ENCODE data around the gene RSPO1. TPM values are rescaled to one million over a fixed set of nuclear protein-coding genes. Genes with fewer than 3 reads are reported as not detected.

The RSPO1 gene
- total RNA-seq, 1 experiment from 2014 or later, result not detected

DNA sequence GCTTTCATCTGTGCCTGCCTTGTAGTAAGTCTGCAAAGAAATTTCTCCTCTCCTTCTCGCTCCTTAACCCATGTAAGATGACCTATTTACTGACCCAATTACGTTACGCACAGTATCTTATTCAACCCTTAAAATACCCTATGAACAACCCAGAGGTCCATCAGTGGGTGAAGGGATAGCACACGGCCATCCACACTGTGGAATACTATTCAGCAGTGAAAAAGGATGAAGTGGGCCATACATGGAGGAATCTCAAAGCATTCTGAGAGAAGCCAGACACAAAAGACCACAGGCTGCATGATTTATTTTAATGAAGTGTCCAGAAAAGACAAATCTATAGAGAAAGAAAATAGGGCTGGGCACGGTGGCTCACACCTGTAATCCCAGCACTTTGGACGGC, 23.8 kb upstream of the RSPO1 start:
- BruUV-seq (replicated peaks), result no TSS peak
- Histone ChIP-seq H3K79me2 (ENCODE audit: low read length) (no peaks in the 10 kb centered on the region), H3K4me2 (ENCODE audit: low read length) (no peak overlapping the region), H3F3A (ENCODE audit: low read length, unreplicated experiment) (no peaks in the 10 kb centered on the region), H3K9ac (ENCODE audit: low read length) (no peak overlapping the region), H3K27me3 (ENCODE audit: low read length) (no peaks in the 10 kb centered on the region), H3K36me3 (ENCODE audit: low read depth, low read length) (no peaks in the 10 kb centered on the region), H3K9me2 (replicated peaks; ENCODE audit: low read length) (no peaks in the 10 kb centered on the region), H3K27ac (ENCODE audit: low read length) (no peak overlapping the region), H4K20me1 (ENCODE audit: low read length) (no peaks in the 10 kb centered on the region), H3K4me1 (ENCODE audit: insufficient read depth, low read length) (no peaks in the 10 kb centered on the region), H3K4me3 (ENCODE audit: low read length) (no peak overlapping the region), H3K9me3 (ENCODE audit: low read length) (no peaks in the 10 kb centered on the region), H2AFZ (ENCODE audit: low read length) (no peak overlapping the region)
- DNase-seq (no peak), ATAC-seq (no peak)
- TF ChIP-seq EZH2 (IDR thresholded peaks at IDR 0.05; ENCODE audit: low read length, unreplicated experiment), result no peak
- no peak for TF ChIP-seq CTCF (conservative IDR thresholded peaks at IDR 0.05; ENCODE audit: low read depth, low read length)
- TF ChIP-seq EZH2phosphoT487 (IDR thresholded peaks at IDR 0.05; ENCODE audit: borderline replicate concordance, low read length), result no peak
- CTCF ChIA-PET, result no interaction called here
- POLR2A ChIA-PET (ENCODE audit: unreplicated experiment), result no interaction called here
- intact Hi-C loops (cut with micrococcal nuclease), result no loop called here

GRCh38 chr1:37657620-37658412, 23.1 kb upstream of the RSPO1 start:
- TF ChIP-seq CTCF (conservative IDR thresholded peaks at IDR 0.05; ENCODE audit: low read depth, low read length), result no peak
- no peak for TF ChIP-seq EZH2phosphoT487 (IDR thresholded peaks at IDR 0.05; ENCODE audit: borderline replicate concordance, low read length)
- TF ChIP-seq EZH2 (IDR thresholded peaks at IDR 0.05; ENCODE audit: low read length, unreplicated experiment), result no peak
- Histone ChIP-seq H3K9ac (ENCODE audit: low read length) (no peak overlapping the region), H3K9me2 (replicated peaks; ENCODE audit: low read length) (no peaks in the 10 kb centered on the region), H3K4me2 (ENCODE audit: low read length) (no peak overlapping the region), H3K27ac (ENCODE audit: low read length) (no peak overlapping the region), H3K9me3 (ENCODE audit: low read length) (no peaks in the 10 kb centered on the region), H3K27me3 (ENCODE audit: low read length) (no peaks in the 10 kb centered on the region), H3K4me3 (ENCODE audit: low read length) (no peak overlapping the region), H3K79me2 (ENCODE audit: low read length) (no peaks in the 10 kb centered on the region), H3K36me3 (ENCODE audit: low read depth, low read length) (no peaks in the 10 kb centered on the region), H2AFZ (ENCODE audit: low read length) (no peak overlapping the region), H4K20me1 (ENCODE audit: low read length) (no peaks in the 10 kb centered on the region), H3K4me1 (ENCODE audit: insufficient read depth, low read length) (no peaks in the 10 kb centered on the region), H3F3A (ENCODE audit: low read length, unreplicated experiment) (no peaks in the 10 kb centered on the region)
- ChIA-PET POLR2A (ENCODE audit: unreplicated experiment) (no interaction called here), CTCF (no interaction called here)
- intact Hi-C loops (cut with micrococcal nuclease), result no loop called here
- DNase-seq (no peak), ATAC-seq (no peak)
- BruUV-seq (replicated peaks), result no TSS peak

DNA sequence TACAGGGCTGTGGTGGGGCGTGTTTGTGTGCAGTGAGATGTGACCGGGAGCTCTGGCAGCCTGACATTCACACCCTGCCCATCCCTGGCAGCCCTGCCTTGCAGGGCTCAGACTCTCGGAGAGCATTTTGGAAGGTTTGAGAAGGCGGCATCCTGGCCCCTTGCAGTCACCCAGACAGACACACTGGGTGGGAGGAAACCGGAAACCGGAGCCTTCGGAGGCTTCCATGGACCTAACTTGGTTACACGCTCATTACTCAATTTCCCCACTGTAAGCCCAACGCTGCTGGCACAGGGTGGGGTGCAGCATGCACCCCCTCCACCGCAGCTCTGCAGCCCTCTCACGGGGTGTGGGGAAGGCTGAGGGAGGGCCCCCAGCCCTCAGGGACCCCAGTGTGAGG, 22.2 kb upstream of the RSPO1 start:
- Histone ChIP-seq H3K9me3 (ENCODE audit: low read length) (no peaks in the 10 kb centered on the region), H2AFZ (ENCODE audit: low read length) (no peak overlapping the region), H3F3A (ENCODE audit: low read length, unreplicated experiment) (no peaks in the 10 kb centered on the region), H3K9me2 (replicated peaks; ENCODE audit: low read length) (no peaks in the 10 kb centered on the region), H3K4me3 (ENCODE audit: low read length) (no peak overlapping the region), H3K36me3 (ENCODE audit: low read depth, low read length) (no peaks in the 10 kb centered on the region), H3K9ac (ENCODE audit: low read length) (no peak overlapping the region), H3K79me2 (ENCODE audit: low read length) (no peaks in the 10 kb centered on the region), H3K4me1 (ENCODE audit: insufficient read depth, low read length) (no peaks in the 10 kb centered on the region), H4K20me1 (ENCODE audit: low read length) (no peaks in the 10 kb centered on the region), H3K4me2 (ENCODE audit: low read length) (no peak overlapping the region), H3K27me3 (ENCODE audit: low read length) (no peaks in the 10 kb centered on the region), H3K27ac (ENCODE audit: low read length) (no peak overlapping the region)
- ChIA-PET POLR2A (ENCODE audit: unreplicated experiment) (no interaction called here), CTCF (no interaction called here)
- no peak for TF ChIP-seq EZH2phosphoT487 (IDR thresholded peaks at IDR 0.05; ENCODE audit: borderline replicate concordance, low read length)
- no peak for TF ChIP-seq EZH2 (IDR thresholded peaks at IDR 0.05; ENCODE audit: low read length, unreplicated experiment)
- no peak for TF ChIP-seq CTCF (conservative IDR thresholded peaks at IDR 0.05; ENCODE audit: low read depth, low read length)
- BruUV-seq (replicated peaks), result no TSS peak
- DNase-seq (no peak), ATAC-seq (no peak)
- intact Hi-C loops (cut with micrococcal nuclease), result no loop called here

Data from PC-3 (cell line).